GM21526 (cell line): ENCODE measurements around the gene PGAP1.

Experiments
- ATAC-seq: cut with Tn5 transposase; IDR thresholded peaks from one replicate; pipeline ENCODE4 v1.9.1; 2021; ENCODE audit warnings: moderate library complexity; ENCODE audit not compliant: unreplicated experiment, low FRiP score

Gene PGAP1

GRCh38 chr2:196902828-196903227 is 23.7 kb downstream of the PGAP1 start:
- ATAC-seq = no peak

GRCh38 chr2:196900843-196901242 is 25.7 kb downstream of the PGAP1 start:
- no peak for ATAC-seq

- ATAC-seq = no peak
These were observed 26.5 kb downstream of the PGAP1 start for GRCh38 chr2:196899976-196900375.

- ATAC-seq = no peak
These were observed 35.4 kb downstream of the PGAP1 start for GRCh38 chr2:196891136-196891535.

- ATAC-seq = no peak
These were observed 39.1 kb downstream of the PGAP1 start for GRCh38 chr2:196887431-196887830.

GRCh38 chr2:196884368-196884767 is 42.1 kb downstream of the PGAP1 start:
- ATAC-seq = no peak

- ATAC-seq = no peak
These were observed 50.1 kb downstream of the PGAP1 start for GRCh38 chr2:196876364-196876763.

- no peak for ATAC-seq
These were observed 51.1 kb downstream of the PGAP1 start for GRCh38 chr2:196875414-196875813.

- ATAC-seq = no peak
These were observed 53.0 kb downstream of the PGAP1 start for GRCh38 chr2:196873511-196873910.

GRCh38 chr2:196854629-196855028 is 71.9 kb downstream of the PGAP1 start:
- ATAC-seq = no peak

- ATAC-seq = no peak
These were observed 73.0 kb downstream of the PGAP1 start for GRCh38 chr2:196853301-196854087.

GRCh38 chr2:196851088-196851487 is 75.4 kb downstream of the PGAP1 start:
- no peak for ATAC-seq

- ATAC-seq = no peak
These were observed 76.6 kb downstream of the PGAP1 start for GRCh38 chr2:196849895-196850294.

GRCh38 chr2:196846295-196846694 is 80.2 kb downstream of the PGAP1 start:
- ATAC-seq = no peak

- ATAC-seq = no peak
These were observed 81.1 kb downstream of the PGAP1 start for GRCh38 chr2:196845371-196845770.

GRCh38 chr2:196840171-196840570 is 86.3 kb downstream of the PGAP1 start:
- no peak for ATAC-seq

GRCh38 chr2:196839574-196839973 is 86.9 kb downstream of the PGAP1 start:
- no peak for ATAC-seq

- ATAC-seq = no peak
These were observed 90.1 kb downstream of the PGAP1 start for GRCh38 chr2:196836440-196836839.

GRCh38 chr2:196830701-196831100 is 95.8 kb downstream of the PGAP1 start:
- no peak for ATAC-seq

- ATAC-seq = no peak
These were observed 99.2 kb downstream of the PGAP1 start for GRCh38 chr2:196827356-196827755.

- no peak for ATAC-seq
These were observed 102.6 kb downstream of the PGAP1 start for GRCh38 chr2:196823750-196824522.

- ATAC-seq = no peak
These were observed 105.3 kb downstream of the PGAP1 start for GRCh38 chr2:196821195-196821594.
